ENCODE data around the gene ZC3HAV1L. TPM values are rescaled to one million over a fixed set of nuclear protein-coding genes. Genes with fewer than 3 reads are reported as not detected.
A peak's percentile ranks its signal among the peaks of the same experiment; 100 is the strongest.

ZC3HAV1L gene
- total and polyA plus RNA-seq, 10 donors = 0.08 to 27.7 (median 11.6) TPM

- WGBS, 5 donors = 37 to 43% (median 39%) methylated on average over 14 of the region's 14 CpGs
- peak overlapping the region in 7 of 8 donors; percentile 45 to 79 (median 57) for H3K4me3 ChIP-seq
- peaks cover 0 to 48% (median 14%) of the 10 kb centered on the region in 7 donors for H3K27me3 ChIP-seq (replicated peaks in 1 of 7)
- H3K4me1 ChIP-seq = peaks cover 4 to 22% (median 19%) of the 10 kb centered on the region in 6 donors
- intact Hi-C loops (cut with DNase I; ENCODE audit: low total_unique reads) = no loop called here
- peaks cover 0 to 4% (median 0%) of the 10 kb centered on the region in 8 donors for H3K9me3 ChIP-seq
- DNase-seq = no peak
- H3K36me3 ChIP-seq = no peaks in the 10 kb centered on the region
- TF ChIP-seq CTCF (IDR thresholded peaks at IDR 0.05 in 8 of 11, conservative IDR thresholded peaks at IDR 0.05 in 3 of 11) (peak in 1 of 11 experiments; percentile 3), POLR2A (IDR thresholded peaks at IDR 0.05) (no peak)
- no peak overlapping the region for H3K27ac ChIP-seq
Observed at GRCh38 chr7:138982204-138982623, 53.6 kb downstream of the ZC3HAV1L start.

- no peak for TF ChIP-seq POLR2A (IDR thresholded peaks at IDR 0.05)
- TF ChIP-seq POLR2AphosphoS5 (IDR thresholded peaks at IDR 0.05) = no peak
- peak in 3 of 11 experiments; percentile 6 to 26 (median 14) for TF ChIP-seq CTCF (IDR thresholded peaks at IDR 0.05 in 8 of 11, conservative IDR thresholded peaks at IDR 0.05 in 3 of 11)
- 1 to 11% (median 2%) methylated on average over 21 to 105 of the region's 105 CpGs for WGBS, 5 donors
- Histone ChIP-seq H3K9me3 (no peaks in the 10 kb centered on the region), H3K27ac (no peak within 1 kb of the TSS), H3K27me3 (replicated peaks in 1 of 7) (peaks cover 0 to 48% (median 14%) of the 10 kb centered on the region in 7 donors), H3K4me3 (peak within 1 kb of the TSS; percentile 45 to 79 (median 56)), H3K4me1 (peaks cover 4 to 22% (median 19%) of the 10 kb centered on the region in 6 donors), H3K36me3 (no peaks in the 10 kb centered on the region)
- DNase-seq = peak; percentile 87
- intact Hi-C loops (cut with DNase I; ENCODE audit: low total_unique reads) = no loop called here
Observed at GRCh38 chr7:138981332-138982203, 54.3 kb downstream of the ZC3HAV1L start, which contains the start of gene KIAA1549. TSS of gene KIAA1549 (minus strand) at chr7:138981389. CDS start at chr7:138981269, 120 bp downstream.

- Histone ChIP-seq H3K4me3 (peak overlapping the region; percentile 38 to 79 (median 52)), H3K9me3 (no peaks in the 10 kb centered on the region), H3K27ac (no peak overlapping the region), H3K36me3 (no peaks in the 10 kb centered on the region), H3K27me3 (replicated peaks in 1 of 7) (peaks cover 0 to 49% (median 14%) of the 10 kb centered on the region in 7 donors), H3K4me1 (peaks cover 4 to 22% (median 19%) of the 10 kb centered on the region in 6 donors)
- 1 to 2% (median 2%) methylated on average over 34 to 68 of the region's 68 CpGs for whole genome bisulfite sequencing, 5 donors
- DNase-seq = peak; percentile 77
- intact Hi-C loops (cut with DNase I; ENCODE audit: low total_unique reads) = no loop called here
- TF ChIP-seq POLR2A (IDR thresholded peaks at IDR 0.05) (no peak), CTCF (IDR thresholded peaks at IDR 0.05 in 8 of 11, conservative IDR thresholded peaks at IDR 0.05 in 3 of 11) (no peak), POLR2AphosphoS5 (IDR thresholded peaks at IDR 0.05) (no peak)
Observed at GRCh38 chr7:138980563-138981291, 55.1 kb downstream of the ZC3HAV1L start.
